Tibial nerve (tissue), 4 donors: Measurements from ENCODE around the gene LCNL1. TPM values are rescaled to one million over a fixed set of nuclear protein-coding genes. Genes with fewer than 3 reads are reported as not detected.

Experiments used
- DNase-seq, 2 donors: peaks; one replicate each; pipeline ENCODE4 v3.0.0-alpha.2; 2019; ENCODE audit warnings: low spot score in 2 of 2
- H3K27ac ChIP-seq, 4 donors: fragments of 200-600 bp; sonication (generic) in 3 of 4; one replicate each; pipeline ENCODE4 v1.5.1; 2017 to 2019; ENCODE audit warnings: mild to moderate bottlenecking in 1 of 4
- H3K27me3 ChIP-seq, 2 donors: fragments of 200-600 bp; sonication (generic) in 1 of 2; one replicate each; pipeline versions ENCODE4 v1.5.1 to v1.6.0; 2017 to 2019
- H3K36me3 ChIP-seq, 3 donors: fragments of 200-600 bp; sonication (generic); one replicate each; pipeline ENCODE4 v1.5.1; 2018 to 2019
- H3K4me1 ChIP-seq, 4 donors: fragments of 200-600 bp; sonication (generic) in 3 of 4; one replicate each; pipeline ENCODE4 v1.5.1; 2017 to 2019
- H3K4me3 ChIP-seq, 4 donors: fragments of 200-600 bp; sonication (generic) in 3 of 4; one replicate each; pipeline ENCODE4 v1.5.1; 2017 to 2019; ENCODE audit warnings: mild to moderate bottlenecking in 1 of 4, moderate library complexity in 1 of 4
- H3K9me3 ChIP-seq, 4 donors: fragments of 200-600 bp; sonication (generic) in 3 of 4; one replicate each; pipeline ENCODE4 v1.5.1; 2017 to 2019
- CTCF ChIP-seq, 5 experiments: fragments of 200-600 bp in 3 of 5; fragments of 450-650 bp in 2 of 5; sonication (generic) in 3 of 5; IDR thresholded peaks; one replicate each; pipeline ENCODE4 v1.5.1; 2016 to 2019; ENCODE audit warnings: antibody characterized with exemption in 5 of 5, mild to moderate bottlenecking in 3 of 5, moderate library complexity in 2 of 5
- EP300 ChIP-seq, 2 donors: sonication (generic); formaldehyde crosslinking; IDR thresholded peaks; one replicate each; pipeline ENCODE4 v1.6.1; 2017; ENCODE audit warnings: antibody characterized with exemption in 2 of 2, mild to moderate bottlenecking in 1 of 2
- POLR2A ChIP-seq, 2 donors: fragments of 450-650 bp; IDR thresholded peaks; one replicate each; pipeline ENCODE4 v1.6.1; 2017; ENCODE audit warnings: antibody characterized with exemption in 2 of 2, mild to moderate bottlenecking in 2 of 2, moderate library complexity in 2 of 2
- WGBS, 2 donors: methylation state at CpG; one replicate each; pipeline ENCODE4 v1.1.5; 2018; 5-methylcytosine and 5-hydroxymethylcytosine counted together
- total RNA-seq, 4 donors: library from RNA; depleted of rRNA; stranded (reverse); fragments of >200 nt; gene quantifications; one replicate each; pipeline ENCODE4 v1.1.0, GENCODE V29; 2016

LCNL1 gene
- total RNA-seq, 4 donors from 2014 or later: 14.7 to 86.3 (median 64.3) TPM

- 87 to 88% methylated on average over 1 of the region's 1 CpG for WGBS, 2 donors
- Histone ChIP-seq H3K27me3 (no peaks in the 10 kb centered on the region), H3K36me3 (no peaks in the 10 kb centered on the region), H3K4me1 (peaks cover 0 to 47% (median 11%) of the 10 kb centered on the region in 4 donors), H3K27ac (peak overlapping the region in 1 of 4 donors; percentile 88), H3K9me3 (no peaks in the 10 kb centered on the region), H3K4me3 (no peak overlapping the region)
- no peak for TF ChIP-seq CTCF (IDR thresholded peaks at IDR 0.05)
- TF ChIP-seq POLR2A (IDR thresholded peaks at IDR 0.05): no peak
- TF ChIP-seq EP300 (IDR thresholded peaks at IDR 0.05): no peak
- no peak for DNase-seq
These were observed 25.3 kb upstream of the LCNL1 start for GRCh38 chr9:136957461-136957860.

- DNase-seq: no peak
- TF ChIP-seq CTCF (IDR thresholded peaks at IDR 0.05): no peak
- no peak for TF ChIP-seq POLR2A (IDR thresholded peaks at IDR 0.05)
- TF ChIP-seq EP300 (IDR thresholded peaks at IDR 0.05): no peak
- no peaks in the 10 kb centered on the region for H3K36me3 ChIP-seq
- no peak overlapping the region for H3K4me3 ChIP-seq
- WGBS, 2 donors: 93% methylated on average over 6 of the region's 6 CpGs
- no peaks in the 10 kb centered on the region for H3K9me3 ChIP-seq
- peak overlapping the region in 2 of 4 donors; percentile 65 to 88 for H3K27ac ChIP-seq
- H3K4me1 ChIP-seq: peaks cover 0 to 46% (median 11%) of the 10 kb centered on the region in 4 donors
- no peaks in the 10 kb centered on the region for H3K27me3 ChIP-seq
These were observed 24.9 kb upstream of the LCNL1 start for GRCh38 chr9:136957901-136958300.

- Histone ChIP-seq H3K27ac (peak overlapping the region in 3 of 4 donors; percentile 65 to 88 (median 85)), H3K27me3 (no peaks in the 10 kb centered on the region), H3K4me3 (no peak overlapping the region), H3K4me1 (peaks cover 0 to 51% (median 11%) of the 10 kb centered on the region in 4 donors), H3K9me3 (no peaks in the 10 kb centered on the region), H3K36me3 (no peaks in the 10 kb centered on the region)
- TF ChIP-seq CTCF (IDR thresholded peaks at IDR 0.05) (no peak), POLR2A (IDR thresholded peaks at IDR 0.05) (no peak), EP300 (IDR thresholded peaks at IDR 0.05) (no peak)
- no peak for DNase-seq
- 85 to 94% methylated on average over 7 of the region's 7 CpGs for WGBS, 2 donors
These were observed 24.3 kb upstream of the LCNL1 start for GRCh38 chr9:136958473-136958872.

GRCh38 chr9:136958898-136959850 lies 23.6 kb upstream of the LCNL1 start:
- Histone ChIP-seq H3K4me1 (peaks cover 0 to 58% (median 12%) of the 10 kb centered on the region in 4 donors), H3K27ac (peak overlapping the region; percentile 28 to 88 (median 75)), H3K27me3 (no peaks in the 10 kb centered on the region), H3K9me3 (no peaks in the 10 kb centered on the region), H3K36me3 (no peaks in the 10 kb centered on the region), H3K4me3 (no peak overlapping the region)
- TF ChIP-seq CTCF (IDR thresholded peaks at IDR 0.05) (no peak), POLR2A (IDR thresholded peaks at IDR 0.05) (no peak), EP300 (IDR thresholded peaks at IDR 0.05) (no peak)
- 79 to 90% methylated on average over 6 to 27 of the region's 28 CpGs for WGBS, 2 donors
- DNase-seq: no peak
